HepG2 (cell line): ENCODE results near the gene RRBP1. TPM values are rescaled to one million over a fixed set of nuclear protein-coding genes. Genes with fewer than 3 reads are reported as not detected.

ENCODE experiments used
- AGO1 ChIP-seq: fragments of 200-400 bp; formaldehyde crosslinking; IDR thresholded peaks from 2 replicates; pipeline ENCODE4 v1.6.1; 2017; ENCODE audit warnings: mild to moderate bottlenecking, low read depth, low read length, moderate library complexity; ENCODE audit not compliant: poor library complexity, severe bottlenecking
- ASH2L ChIP-seq: fragments of 300-600, 200-600 bp; sonication (generic); IDR thresholded peaks from 2 replicates; pipeline ENCODE4 v1.7.0; 2017; ENCODE audit warnings: low read depth, mild to moderate bottlenecking, moderate library complexity, mixed read lengths, low read length; ENCODE audit not compliant: insufficient read length
- ATF2 ChIP-seq: sonication (generic); formaldehyde crosslinking; IDR thresholded peaks from 2 replicates; pipeline ENCODE4 v1.4.0; 2020; ENCODE audit warnings: missing genetic modification reagents
- DNMT1 ChIP-seq: sonication (generic); formaldehyde crosslinking; IDR thresholded peaks from 2 replicates; pipeline ENCODE4 v1.5.1; 2020; ENCODE audit warnings: mild to moderate bottlenecking, missing genetic modification reagents
- GATA4 ChIP-seq: sonication (generic); IDR thresholded peaks from 2 replicates; pipeline ENCODE4 v1.6.1; 2016; ENCODE audit warnings: antibody characterized with exemption, low read depth, borderline replicate concordance
- IRF2 ChIP-seq: IDR thresholded peaks from 2 replicates; pipeline ENCODE4 v1.6.1; 2018; ENCODE audit warnings: missing genetic modification reagents, missing compliant biosample characterization
- IRF9 ChIP-seq: sonication (generic); formaldehyde crosslinking; IDR thresholded peaks from 2 replicates; pipeline ENCODE4 v1.8.0; 2022; ENCODE audit warnings: missing genetic modification reagents, mild to moderate bottlenecking, borderline replicate concordance
- KLF15 ChIP-seq: sonication (generic); formaldehyde crosslinking; IDR thresholded peaks from 2 replicates; pipeline ENCODE4 v1.8.1; 2023; ENCODE audit warnings: borderline replicate concordance, mild to moderate bottlenecking, inconsistent platforms, missing genetic modification reagents, mixed read lengths
- KLF6 ChIP-seq: IDR thresholded peaks from 2 replicates; pipeline ENCODE4 v1.8.0; 2016; ENCODE audit warnings: missing biosample characterization, missing genetic modification reagents
- MAFG ChIP-seq: sonication (generic); formaldehyde crosslinking; IDR thresholded peaks from 2 replicates; pipeline ENCODE4 v1.5.1; 2020; ENCODE audit warnings: mild to moderate bottlenecking, missing genetic modification reagents
- NFIB ChIP-seq: sonication (generic); formaldehyde crosslinking; IDR thresholded peaks from 2 replicates; pipeline ENCODE4 v1.9.0; 2021; ENCODE audit warnings: missing genetic modification reagents, mild to moderate bottlenecking, borderline replicate concordance
- PHF8 ChIP-seq: sonication (generic); formaldehyde crosslinking; IDR thresholded peaks from 2 replicates; pipeline ENCODE4 v1.5.0; 2020; ENCODE audit warnings: missing genetic modification reagents
- RAD21 ChIP-seq: fragments of 450-650 bp; formaldehyde crosslinking; IDR thresholded peaks from 2 replicates; pipeline ENCODE4 v1.5.0; 2020; ENCODE audit warnings: mild to moderate bottlenecking
- SALL1 ChIP-seq: sonication (generic); formaldehyde crosslinking; IDR thresholded peaks from 2 replicates; pipeline ENCODE4 v1.8.0; 2022; ENCODE audit warnings: mild to moderate bottlenecking, missing genetic modification reagents
- SIX1 ChIP-seq: sonication (generic); formaldehyde crosslinking; IDR thresholded peaks from 2 replicates; pipeline ENCODE4 v1.4.0; 2020; ENCODE audit warnings: missing genetic modification reagents, borderline replicate concordance
- SMYD3 ChIP-seq: sonication (generic); formaldehyde crosslinking; IDR thresholded peaks from 2 replicates; pipeline ENCODE4 v1.8.1; 2023; ENCODE audit warnings: mild to moderate bottlenecking, missing genetic modification reagents
- TARDBP ChIP-seq: sonication (generic); formaldehyde crosslinking; IDR thresholded peaks from 2 replicates; pipeline ENCODE4 v1.8.0; 2022; ENCODE audit warnings: mild to moderate bottlenecking, missing genetic modification reagents
- TCF7L2 ChIP-seq: IDR thresholded peaks from 2 replicates; pipeline ENCODE4 v1.6.1; 2011; ENCODE audit warnings: mild to moderate bottlenecking, low read depth, low read length, moderate library complexity
- ZBTB38 ChIP-seq: sonication (generic); formaldehyde crosslinking; IDR thresholded peaks from 2 replicates; pipeline ENCODE4 v1.5.1; 2020; ENCODE audit warnings: mild to moderate bottlenecking, missing genetic modification reagents
- ZBTB39 ChIP-seq: sonication (generic); formaldehyde crosslinking; IDR thresholded peaks from 2 replicates; pipeline ENCODE4 v1.5.0; 2020; ENCODE audit warnings: missing genetic modification reagents
- ZFYVE20 ChIP-seq: sonication (generic); formaldehyde crosslinking; IDR thresholded peaks from 2 replicates; pipeline ENCODE4 v1.8.0; 2023; ENCODE audit warnings: low read depth, mild to moderate bottlenecking, moderate library complexity, missing genetic modification reagents, borderline replicate concordance
- ZNF331 ChIP-seq: sonication (generic); formaldehyde crosslinking; IDR thresholded peaks from 2 replicates; pipeline ENCODE4 v1.4.0; 2020; ENCODE audit warnings: missing genetic modification reagents
- ZNF33B ChIP-seq: sonication (generic); formaldehyde crosslinking; IDR thresholded peaks from 2 replicates; pipeline ENCODE4 v1.5.1; 2020; ENCODE audit warnings: mild to moderate bottlenecking, missing genetic modification reagents
- ZNF503 ChIP-seq: sonication (generic); formaldehyde crosslinking; IDR thresholded peaks from 2 replicates; pipeline ENCODE4 v1.4.0; 2020; ENCODE audit warnings: missing genetic modification reagents
- ZNF546 ChIP-seq: sonication (generic); formaldehyde crosslinking; conservative IDR thresholded peaks from 2 replicates; pipeline ENCODE4 v1.8.1; 2023; ENCODE audit warnings: mild to moderate bottlenecking, missing genetic modification reagents
- polyA plus RNA-seq, 8 experiments: library from polyadenylated mRNA; depleted of rRNA in 3 of 8; stranded (reverse) in 7 of 8; unstranded in 1 of 8; fragments of >200 nt; fragmentation: Illumina TruSeq in 4 of 8; extraction: Trizol in 4 of 8; gene quantifications; 2 replicates each; pipeline versions ENCODE4 v1.2.1 to v1.2.3, GENCODE V29; 2011 to 2016; ENCODE audit warnings: low read depth in 4 of 8, missing spikeins in 1 of 8, mixed read lengths in 1 of 8; ENCODE audit not compliant: insufficient read depth in 1 of 8
- total RNA-seq, 5 experiments: library from RNA; depleted of rRNA; stranded (reverse); fragments of >200 nt; fragmentation: Illumina TruSeq; extraction: Trizol; gene quantifications; 2 replicates each; pipeline ENCODE4 v1.2.3, GENCODE V29; 2016; ENCODE audit warnings: low read depth in 1 of 5

Gene RRBP1
- total and polyA plus RNA-seq, 2 of the 13 experiments (the other 11 are each of a cell fraction or from before 2014, with no cell fraction given) = 150 to 222 TPM

- TF ChIP-seq ATF2 (CRISPR knock-in tag) = no peak
- TF ChIP-seq NFIB (CRISPR knock-in tag) = no peak
- TF ChIP-seq DNMT1 = no peak
- TF ChIP-seq ZNF503 = 0 out of 2 replicates have a peak, but pooled peaks have one; percentile 48
- peak; percentile 62; the same call in 1 of the 2 replicates for TF ChIP-seq KLF6
- TF ChIP-seq KLF15 (CRISPR knock-in tag) = 0 out of 2 replicates have a peak, but pooled peaks have one; percentile 26
- no peak for TF ChIP-seq ZNF33B
- no peak for TF ChIP-seq MAFG (CRISPR knock-in tag)
- peak; percentile 29; the same call in 1 of the 2 replicates for TF ChIP-seq IRF2
- peak; percentile 50 for TF ChIP-seq SALL1 (CRISPR knock-in tag)
- TF ChIP-seq ZBTB39 (CRISPR knock-in tag) = no peak
- TF ChIP-seq ZFYVE20 (CRISPR knock-in tag) = no peak
- TF ChIP-seq SMYD3 (CRISPR knock-in tag) = no peak
- peak; percentile 25; the same call in 1 of the 2 replicates for TF ChIP-seq RAD21 (CRISPR knock-in tag)
- peak; percentile 52; the same call in 1 of the 2 replicates for TF ChIP-seq ZNF331 (CRISPR knock-in tag)
- no peak for TF ChIP-seq GATA4
- no peak for TF ChIP-seq TCF7L2
- TF ChIP-seq SIX1 = no peak
- peak; percentile 5 for TF ChIP-seq AGO1
- TF ChIP-seq PHF8 = peak; percentile 63; the same call in 1 of the 2 replicates
- TF ChIP-seq IRF9 (CRISPR knock-in tag) = 0 out of 2 replicates have a peak, but pooled peaks have one; percentile 33
- no peak; the same call in 1 of the 2 replicates for TF ChIP-seq ZNF546
- no peak for TF ChIP-seq ASH2L
- no peak; the same call in 1 of the 2 replicates for TF ChIP-seq TARDBP (CRISPR knock-in tag)
- no peak for TF ChIP-seq ZBTB38
Observed at GRCh38 chr20:17568972-17569521, 113.0 kb downstream of the RRBP1 start (continued).
